SK-N-SH (cell line): Measurements from ENCODE around the gene GLMP. TPM values are rescaled to one million over a fixed set of nuclear protein-coding genes. Genes with fewer than 3 reads are reported as not detected.

Experiments used
- CTCF ChIA-PET: fragments of 300-600, 350-600 bp; formaldehyde crosslinking; extraction: SDS; loops from one replicate; lab custom pipeline; 2021; lab: Yijun Ruan, JAX
- POLR2A ChIA-PET: fragments of 350-600 bp; sonication (Branson Sonifier 250); formaldehyde crosslinking; extraction: SDS; loops from one replicate; lab custom pipeline; 2020; ENCODE audit warnings: antibody characterized with exemption, inconsistent platforms; lab: Yijun Ruan, JAX
- DNase-seq: peaks from one replicate; pipeline ENCODE4 v3.0.0; 2012
- H2AFZ ChIP-seq: fragments of 200-600 bp; sonication (generic); 2 replicates; pipeline ENCODE4 v1.8.1; 2016; ENCODE audit warnings: antibody characterized with exemption, mild to moderate bottlenecking, low read depth
- H3F3A ChIP-seq: fragments of 200-600 bp; sonication (generic); replicated peaks from 2 replicates; pipeline ENCODE3; 2016; ENCODE audit warnings: antibody characterized with exemption, mild to moderate bottlenecking; ENCODE audit not compliant: insufficient read depth
- H3K27ac ChIP-seq, 2 experiments: fragments of 200-500 bp in 1 of 2; fragments of 200-600 bp in 1 of 2; sonication (Bioruptor generic) in 1 of 2; sonication (generic), shearing (Covaris generic) in 1 of 2; 2 replicates each; pipeline versions ENCODE4 v1.5.1 to v1.6.1; 2014 to 2016; ENCODE audit warnings: low read depth in 2 of 2, inconsistent platforms in 1 of 2, low read length in 1 of 2, mild to moderate bottlenecking in 1 of 2, mixed read lengths in 1 of 2
- H3K27me3 ChIP-seq: fragments of 200-600 bp; sonication (generic), shearing (Covaris generic); 2 replicates; pipeline ENCODE4 v1.6.1; 2016; ENCODE audit warnings: mixed run types; ENCODE audit not compliant: insufficient read depth
- H3K36me3 ChIP-seq, 2 experiments: fragments of 200-500 bp in 1 of 2; fragments of 200-600 bp in 1 of 2; sonication (Bioruptor generic) in 1 of 2; sonication (generic) in 1 of 2; replicated peaks in 1 of 2; 2 replicates each; pipeline versions ENCODE3 to v1.5.1; 2014 to 2016; ENCODE audit warnings: low read length in 1 of 2, mild to moderate bottlenecking in 1 of 2; ENCODE audit not compliant: insufficient read depth in 2 of 2, control insufficient read depth in 1 of 2
- H3K4me1 ChIP-seq, 2 experiments: fragments of 200-500 bp in 1 of 2; fragments of 200-600 bp in 1 of 2; sonication (Bioruptor generic) in 1 of 2; sonication (generic), shearing (Covaris generic) in 1 of 2; 2 replicates each; pipeline versions ENCODE4 v1.5.1 to v1.6.1; 2014 to 2016; ENCODE audit warnings: low read depth in 1 of 2, low read length in 1 of 2, mixed run types in 1 of 2; ENCODE audit not compliant: insufficient read depth in 2 of 2, control insufficient read depth in 1 of 2
- H3K4me2 ChIP-seq: fragments of 200-600 bp; sonication (generic), shearing (Covaris generic); 2 replicates; pipeline ENCODE4 v1.6.1; 2017; ENCODE audit warnings: mixed run types
- H3K4me3 ChIP-seq, 2 experiments: fragments of 200-500 bp in 1 of 2; fragments of 200-600 bp in 1 of 2; sonication (Bioruptor generic) in 1 of 2; sonication (generic), shearing (Covaris generic) in 1 of 2; 2 replicates each; pipeline versions ENCODE4 v1.5.1 to v1.8.1; 2014 to 2016; ENCODE audit warnings: low read depth in 2 of 2, inconsistent platforms in 1 of 2, low read length in 1 of 2, mild to moderate bottlenecking in 1 of 2, mixed read lengths in 1 of 2, moderate library complexity in 1 of 2
- H3K79me2 ChIP-seq: fragments of 200-600 bp; sonication (generic); 2 replicates; pipeline ENCODE4 v1.8.1; 2017; ENCODE audit warnings: mild to moderate bottlenecking; ENCODE audit not compliant: insufficient read depth
- H3K9ac ChIP-seq: fragments of 200-600 bp; sonication (generic); 2 replicates; pipeline ENCODE4 v1.6.1; 2017; ENCODE audit warnings: mixed run types
- H3K9me2 ChIP-seq: fragments of 200-600 bp; sonication (generic); 2 replicates; pipeline ENCODE4 v1.6.1; 2017; ENCODE audit warnings: mixed run types
- H3K9me3 ChIP-seq: fragments of 200-600 bp; sonication (generic); 2 replicates; pipeline ENCODE4 v1.6.1; 2017; ENCODE audit warnings: mixed run types, mild to moderate bottlenecking, moderate library complexity
- H4K20me1 ChIP-seq: fragments of 200-600 bp; sonication (generic); 2 replicates; pipeline ENCODE4 v1.6.1; 2017; ENCODE audit warnings: mild to moderate bottlenecking, mixed run types; ENCODE audit not compliant: insufficient read depth
- CHD2 ChIP-seq: fragments of 150-350 bp; IDR thresholded peaks from 2 replicates; pipeline ENCODE4 v1.6.1; 2018; ENCODE audit warnings: low read length; ENCODE audit not compliant: partially characterized antibody
- EP300 ChIP-seq, 2 experiments: IDR thresholded peaks; 2 replicates each; pipeline versions ENCODE4 v1.4.0 to v1.6.1; 2012; ENCODE audit warnings: borderline replicate concordance in 1 of 2, low read depth in 1 of 2, low read length in 1 of 2
- FOSL2 ChIP-seq: IDR thresholded peaks from 2 replicates; pipeline ENCODE4 v1.4.0; 2012; ENCODE audit warnings: low read depth, mild to moderate bottlenecking, moderate library complexity, borderline replicate concordance
- FOXJ3 ChIP-seq: sonication (generic); formaldehyde crosslinking; IDR thresholded peaks from 2 replicates; pipeline ENCODE4 v1.5.1; 2020; ENCODE audit warnings: mild to moderate bottlenecking, missing genetic modification reagents
- GABPA ChIP-seq: IDR thresholded peaks from 2 replicates; pipeline ENCODE4 v1.4.0; 2012; ENCODE audit warnings: low read depth, mild to moderate bottlenecking
- MAX ChIP-seq: IDR thresholded peaks from 2 replicates; pipeline ENCODE4 v1.4.0; 2012; ENCODE audit warnings: low read depth
- NFIC ChIP-seq: IDR thresholded peaks from 2 replicates; pipeline ENCODE4 v1.4.0; 2012; ENCODE audit warnings: borderline replicate concordance
- NRF1 ChIP-seq: IDR thresholded peaks from 2 replicates; pipeline ENCODE4 v1.6.1; 2012; ENCODE audit warnings: low read depth, mild to moderate bottlenecking, low read length
- RAD21 ChIP-seq: IDR thresholded peaks from 2 replicates; pipeline ENCODE4 v1.6.1; 2012; ENCODE audit warnings: mild to moderate bottlenecking, low read length
- RCOR1 ChIP-seq: fragments of 150-350 bp; IDR thresholded peaks from 2 replicates; pipeline ENCODE4 v1.6.1; 2017; ENCODE audit warnings: antibody characterized with exemption, low read length
- RFX5 ChIP-seq: IDR thresholded peaks from 2 replicates; pipeline ENCODE4 v1.6.1; 2012; ENCODE audit warnings: mild to moderate bottlenecking, improper control_type of control experiment, low read length
- USF1 ChIP-seq: IDR thresholded peaks from 2 replicates; pipeline ENCODE4 v1.4.0; 2012; ENCODE audit warnings: low read depth, borderline replicate concordance
- USF2 ChIP-seq: fragments of 150-350 bp; IDR thresholded peaks from 2 replicates; pipeline ENCODE4 v1.6.1; 2017; ENCODE audit warnings: antibody characterized with exemption, low read length, low read depth, borderline replicate concordance
- WGBS: methylation state at CpG from one replicate; pipeline ENCODE4 v1.1.6; 2017; ENCODE audit warnings: low lambda C conversion rate; 5-methylcytosine and 5-hydroxymethylcytosine counted together
- polyA plus RNA-seq, 3 experiments: library from polyadenylated mRNA; depleted of rRNA; stranded (reverse); fragments of >200 nt; gene quantifications; 2 replicates each; pipeline ENCODE4 v1.2.3, GENCODE V29; 2012

Gene GLMP
- polyA plus RNA-seq, 1 of the 3 experiments (the other 2 are of a cell fraction): 41.7 TPM

- POLR2A ChIA-PET: interaction anchor here (0.6 kb wide), 1 partner anchor 9 kb away, joined by 3 read pairs; no protein-coding TSS in a partner anchor
- no peaks in the 10 kb centered on the region for H3K79me2 ChIP-seq
- H3K9ac ChIP-seq: no peak within 1 kb of the TSS
- H4K20me1 ChIP-seq: no peaks in the 10 kb centered on the region
- no peaks in the 10 kb centered on the region for H3K9me3 ChIP-seq
- peak; percentile 40 for DNase-seq
- peak within 1 kb of the TSS in 1 of 2 experiments; percentile 99; a peak in 1 of 4 replicates for H3K27ac ChIP-seq
- H3F3A ChIP-seq: peaks cover 8% of the 10 kb centered on the region
- H3K9me2 ChIP-seq: no peaks in the 10 kb centered on the region
- H3K36me3 ChIP-seq: peaks cover 7 to 46% of the 10 kb centered on the region in 2 experiments
- H3K27me3 ChIP-seq: no peaks in the 10 kb centered on the region
- no peak within 1 kb of the TSS for H3K4me2 ChIP-seq
- 89% methylated on average over 10 of the region's 16 CpGs for WGBS
- H3K4me3 ChIP-seq: no peak within 1 kb of the TSS
- TF ChIP-seq GABPA (no peak), USF2 (no peak), RFX5 (no peak), FOSL2 (no peak), NFIC (no peak), RAD21 (no peak), NRF1 (no peak), CHD2 (no peak), MAX (no peak), RCOR1 (no peak), USF1 (no peak), EP300 (IDR thresholded peaks at IDR 0.05; ENCODE audit: borderline replicate concordance in 1 of 2, low read depth in 1 of 2, low read length in 1 of 2) (no peak), FOXJ3 (CRISPR knock-in tag) (no peak)
- TF ChIP-seq, all 33 proteins: peak for 0
- H2AFZ ChIP-seq: no peak within 1 kb of the TSS
- H3K4me1 ChIP-seq: peaks cover 10 to 67% of the 10 kb centered on the region in 2 experiments; a peak in 3 of 4 replicates
- CTCF ChIA-PET: interaction anchor here (0.8 to 4.0 kb wide), 6 partner anchors 9 to 118 kb away, joined by 3 to 26 read pairs (median 6); no protein-coding TSS in a partner anchor
Observed at GRCh38 chr1:156247460-156248322, 47.8 kb downstream of the GLMP start, which contains the start of gene PAQR6. TSS of gene PAQR6 (minus strand) at chr1:156248056. CDS start at chr1:156246731, 1,325 bp downstream.
